Ascending aorta (tissue), 2 donors: ENCODE results near the gene IL5RA. TPM values are rescaled to one million over a fixed set of nuclear protein-coding genes. Genes with fewer than 3 reads are reported as not detected.
A peak's percentile ranks its signal among the peaks of the same experiment; 100 is the strongest.

Experiments used
- DNase-seq, 2 donors: peaks; one replicate each; pipeline ENCODE4 v3.0.0-alpha.2; 2019; ENCODE audit warnings: low spot score in 2 of 2
- H3K27ac ChIP-seq, 2 donors: fragments of 200-600 bp; sonication (generic); one replicate each; pipeline ENCODE4 v1.5.1; 2016 to 2017; ENCODE audit warnings: mild to moderate bottlenecking in 1 of 2
- H3K27me3 ChIP-seq: fragments of 200-600 bp; sonication (generic); one replicate; pipeline ENCODE4 v1.5.1; 2017
- H3K36me3 ChIP-seq, 2 donors: fragments of 200-600 bp; sonication (generic); one replicate each; pipeline ENCODE4 v1.5.1; 2016
- H3K4me1 ChIP-seq, 2 donors: fragments of 200-600 bp; sonication (generic); one replicate each; pipeline ENCODE4 v1.5.1; 2016 to 2017; ENCODE audit warnings: mild to moderate bottlenecking in 1 of 2
- H3K4me3 ChIP-seq, 2 donors: fragments of 200-600 bp; sonication (generic); one replicate each; pipeline ENCODE4 v1.5.1; 2016 to 2017; ENCODE audit warnings: mild to moderate bottlenecking in 1 of 2
- H3K9me3 ChIP-seq, 2 donors: fragments of 200-600 bp; sonication (generic); one replicate each; pipeline ENCODE4 v1.5.1; 2016
- CTCF ChIP-seq, 3 experiments: fragments of 200-600 bp in 2 of 3; fragments of 450-650 bp in 1 of 3; sonication (generic) in 2 of 3; IDR thresholded peaks; one replicate each; pipeline ENCODE4 v1.5.1; 2016 to 2019; ENCODE audit warnings: antibody characterized with exemption in 3 of 3, mild to moderate bottlenecking in 1 of 3, moderate library complexity in 1 of 3
- intact Hi-C: fragments of 100-400 bp; cut with DNase I; formaldehyde crosslinking; loops from one replicate; pipeline ENCODE4 v1.15.1; 2023
- total RNA-seq: library from RNA; depleted of rRNA; stranded (reverse); fragments of >200 nt; gene quantifications from one replicate; pipeline ENCODE4 v1.1.0, GENCODE V29; 2016

Gene IL5RA
- total RNA-seq, 1 donor from 2014 or later, result not detected

GRCh38 chr3:3127432-3128010 is 17.3 kb upstream of the IL5RA start:
- Histone ChIP-seq H3K36me3 (peaks cover 8 to 23% of the 10 kb centered on the region in 2 donors), H3K4me1 (peaks cover 0 to 12% of the 10 kb centered on the region in 2 donors), H3K9me3 (no peaks in the 10 kb centered on the region), H3K27me3 (no peaks in the 10 kb centered on the region), H3K27ac (peak overlapping the region; percentile 91 to 98), H3K4me3 (peak overlapping the region; percentile 90 to 97)
- TF ChIP-seq CTCF (IDR thresholded peaks at IDR 0.05), result no peak
- no peak for DNase-seq
- intact Hi-C loops, result loop anchor here (2.0 to 10.0 kb wide), 3 partner anchors 51 to 1175 kb away; partner anchors contain the start of genes CNTN4, CRBN and SETMAR

GRCh38 chr3:3126477-3127431 is 16.6 kb upstream of the IL5RA start, which contains the start of gene TRNT1:
TSS of gene TRNT1 (plus strand) at chr3:3126940. CDS start at chr3:3129041, 2,101 bp downstream.
- intact Hi-C loops, result loop anchor here (2.0 to 10.0 kb wide), 3 partner anchors 52 to 1176 kb away; partner anchors contain the start of genes CNTN4, CRBN and SETMAR
- Histone ChIP-seq H3K4me1 (peaks cover 0 to 12% of the 10 kb centered on the region in 2 donors), H3K9me3 (no peaks in the 10 kb centered on the region), H3K27me3 (no peaks in the 10 kb centered on the region), H3K4me3 (peak within 1 kb of the TSS; percentile 90 to 97), H3K36me3 (peaks cover 8 to 23% of the 10 kb centered on the region in 2 donors), H3K27ac (peak within 1 kb of the TSS; percentile 91 to 98)
- DNase-seq, result peak; percentile 78 to 97
- no peak for TF ChIP-seq CTCF (IDR thresholded peaks at IDR 0.05)

GRCh38 chr3:3125977-3126376 is 15.8 kb upstream of the IL5RA start:
- peak overlapping the region; percentile 90 to 97 for H3K4me3 ChIP-seq
- intact Hi-C loops, result loop anchor here (2.0 to 10.0 kb wide), 3 partner anchors 53 to 1176 kb away; partner anchors contain the start of genes CNTN4, CRBN and SETMAR
- peak overlapping the region; percentile 91 to 98 for H3K27ac ChIP-seq

GRCh38 chr3:3119393-3119851 is 9.2 kb upstream of the IL5RA start:
- Histone ChIP-seq H3K9me3 (no peaks in the 10 kb centered on the region), H3K27ac (no peak overlapping the region)
- no peak for TF ChIP-seq CTCF (IDR thresholded peaks at IDR 0.05)

More at GRCh38 chr3:3125977-3126376, 15.8 kb upstream of the IL5RA start:
- no peak for DNase-seq
- H3K27me3 ChIP-seq, result no peaks in the 10 kb centered on the region
- H3K36me3 ChIP-seq, result peaks cover 8 to 18% of the 10 kb centered on the region in 2 donors
- no peak for TF ChIP-seq CTCF (IDR thresholded peaks at IDR 0.05)
- no peaks in the 10 kb centered on the region for H3K9me3 ChIP-seq
- H3K4me1 ChIP-seq, result peaks cover 0 to 12% of the 10 kb centered on the region in 2 donors

GRCh38 chr3:3117651-3118050 is 7.5 kb upstream of the IL5RA start:
- H3K27ac ChIP-seq, result no peak overlapping the region
- no peaks in the 10 kb centered on the region for H3K4me1 ChIP-seq
- TF ChIP-seq CTCF (IDR thresholded peaks at IDR 0.05), result no peak
- no peaks in the 10 kb centered on the region for H3K27me3 ChIP-seq
- DNase-seq, result no peak
- no peaks in the 10 kb centered on the region for H3K9me3 ChIP-seq
- H3K36me3 ChIP-seq, result no peaks in the 10 kb centered on the region
- H3K4me3 ChIP-seq, result no peak overlapping the region
- intact Hi-C loops, result no loop called here

More at GRCh38 chr3:3119393-3119851, 9.2 kb upstream of the IL5RA start:
- intact Hi-C loops, result no loop called here
- no peaks in the 10 kb centered on the region for H3K4me1 ChIP-seq
- H3K27me3 ChIP-seq, result no peaks in the 10 kb centered on the region
- no peaks in the 10 kb centered on the region for H3K36me3 ChIP-seq
- DNase-seq, result no peak
- no peak overlapping the region for H3K4me3 ChIP-seq
